Smooth muscle cell of the umbilical artery (primary cell): ENCODE data around the gene CCDC186. TPM values are rescaled to one million over a fixed set of nuclear protein-coding genes. Genes with fewer than 3 reads are reported as not detected.

ENCODE experiments used
- total RNA-seq: library from RNA; depleted of rRNA; stranded (reverse); fragments of >200 nt; gene quantifications from 2 replicates; pipeline ENCODE4 v1.2.3, GENCODE V29; 2014

The CCDC186 gene
- total RNA-seq: 16.9 and 22.4 TPM in 2 replicates

DNA sequence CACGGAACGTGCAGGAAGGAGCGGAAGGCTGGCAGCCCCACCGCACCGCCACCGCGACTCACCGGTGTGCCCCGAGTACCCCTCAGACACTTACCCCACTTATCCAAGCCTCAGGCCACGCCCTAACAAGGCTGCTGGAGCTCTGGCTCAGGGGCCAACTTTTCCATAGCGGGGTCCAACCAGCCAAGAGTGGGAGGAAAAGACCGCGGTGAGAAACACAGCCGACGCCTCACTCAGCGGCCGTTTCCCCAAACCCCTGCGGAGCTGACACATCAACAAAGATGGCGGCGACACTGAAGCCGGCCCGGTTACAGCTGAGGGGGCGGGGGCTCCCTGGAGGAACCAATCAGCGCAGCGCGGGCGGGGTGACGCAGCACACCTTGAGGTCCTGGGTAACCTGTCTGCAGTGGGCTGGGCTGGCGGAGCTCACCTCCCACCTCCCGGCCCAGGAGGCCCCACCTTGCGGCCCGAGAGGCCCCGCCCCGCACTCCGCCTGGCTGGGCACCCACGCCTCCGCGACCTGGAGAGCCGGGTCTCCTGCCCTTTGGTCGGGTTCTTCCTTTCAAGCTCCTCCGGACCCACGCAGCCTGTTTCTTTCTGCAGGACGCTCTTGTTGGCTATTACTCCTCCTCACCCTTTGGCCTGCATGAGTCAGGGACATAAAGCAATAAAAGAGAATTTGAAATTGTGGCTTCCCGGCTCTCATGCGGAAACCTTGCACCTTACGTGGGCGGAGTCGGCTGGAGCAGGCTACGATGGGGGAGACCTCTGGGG, at the start of gene CCDC186:
Gene CCDC186 (minus strand): TSS at position 283 of the 774 bp plus-strand sequence. CDS start 10,935 bp downstream, outside the sequence.

DNA sequence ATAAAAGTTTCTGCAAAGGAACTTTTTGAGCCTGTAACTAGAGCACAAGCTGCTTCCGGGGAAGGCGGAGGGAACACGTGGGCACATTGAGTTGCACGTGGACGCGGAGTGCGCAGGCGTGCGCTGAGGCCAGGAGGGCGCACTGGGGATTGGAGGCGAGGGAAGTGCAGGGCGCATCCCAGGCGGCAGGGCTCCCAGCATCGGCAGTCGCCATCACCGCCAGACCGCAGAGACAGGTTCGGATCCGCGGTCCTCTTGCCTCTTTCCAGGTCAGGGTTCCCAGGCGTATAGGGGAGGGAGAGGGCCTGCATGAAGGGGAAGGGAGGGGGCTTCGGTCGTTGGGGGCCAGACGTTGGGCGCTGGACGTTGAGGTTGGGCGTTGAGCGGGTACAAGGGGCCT, 5.1 kb upstream of the CCDC186 start, which contains the start of gene TDRD1:
Gene TDRD1 (plus strand): TSS at position 206 of the 400 bp plus-strand sequence. CDS start 8,479 bp downstream, outside the sequence.

Other genes starting within 250 kb of the CCDC186 start
- not detected in 2 replicates for gene ADRB1, start 130.3 kb downstream of the CCDC186 start, total RNA-seq
- gene TDRD1, start 5.2 kb upstream of the CCDC186 start, total RNA-seq: 0.05 TPM in 1 of 2 replicates, not detected in the other
- not detected in 2 replicates for gene VWA2, start 65.1 kb upstream of the CCDC186 start, total RNA-seq
- 0.05 and 0.30 TPM in 2 replicates for gene AFAP1L2, start 230.3 kb upstream of the CCDC186 start, total RNA-seq